Measurements from ENCODE around the gene PDE4D.
"Not testable (repeated sequence)": the region's sequence is repeated elsewhere in the genome, so short reads cannot be mapped to it uniquely, and the experiment has no call there.

Gene PDE4D

GRCh38 chr5:59597690-59598546 lies 295.6 kb downstream of the PDE4D start:
- H3K36me3 Mint-ChIP-seq, result peaks cover 1% of the 10 kb centered on the region
- no peaks in the 10 kb centered on the region for H3K27me3 Mint-ChIP-seq
- CTCF ChIA-PET, result no interaction called here
- no peak overlapping the region for H3K4me3 Mint-ChIP-seq
- DNase-seq, result no peak
- H3K4me1 Mint-ChIP-seq, result peaks cover 9% of the 10 kb centered on the region
- no peaks in the 10 kb centered on the region for H3K9me3 Mint-ChIP-seq
- no peak overlapping the region for H3K27ac Mint-ChIP-seq

GRCh38 chr5:59596586-59597350 lies 296.8 kb downstream of the PDE4D start:
- no peak overlapping the region for H3K4me3 Mint-ChIP-seq
- peaks cover 12% of the 10 kb centered on the region for H3K4me1 Mint-ChIP-seq
- no peak overlapping the region for H3K27ac Mint-ChIP-seq

GRCh38 chr5:59594118-59594517 lies 299.4 kb downstream of the PDE4D start:
- H3K36me3 Mint-ChIP-seq, H3K27ac Mint-ChIP-seq, H3K27me3 Mint-ChIP-seq, H3K4me3 Mint-ChIP-seq, DNase-seq, H3K9me3 Mint-ChIP-seq: not testable (repeated sequence)
- CTCF ChIA-PET, result interaction anchor here (1.4 kb wide), 1 partner anchor 406 kb away, joined by 3 read pairs; no protein-coding TSS in a partner anchor
- peaks cover 26% of the 10 kb centered on the region for H3K4me1 Mint-ChIP-seq

More at GRCh38 chr5:59596586-59597350, 296.8 kb downstream of the PDE4D start:
- Mint-ChIP-seq H3K27me3 (no peaks in the 10 kb centered on the region), H3K36me3 (peaks cover 1% of the 10 kb centered on the region), H3K9me3 (no peaks in the 10 kb centered on the region)
- DNase-seq, result no peak
- CTCF ChIA-PET, result no interaction called here

- CTCF ChIA-PET, result interaction anchor here (1.4 kb wide), 1 partner anchor 405 kb away, joined by 3 read pairs; no protein-coding TSS in a partner anchor
- Mint-ChIP-seq H3K36me3 (peaks cover 1% of the 10 kb centered on the region), H3K9me3 (no peaks in the 10 kb centered on the region), H3K4me1 (peaks cover 24% of the 10 kb centered on the region), H3K4me3 (no peak overlapping the region), H3K27ac (no peak overlapping the region), H3K27me3 (no peaks in the 10 kb centered on the region)
- DNase-seq, result no peak
These were observed 300.0 kb downstream of the PDE4D start for GRCh38 chr5:59593439-59594007.

- peaks cover 1% of the 10 kb centered on the region for H3K36me3 Mint-ChIP-seq
- H3K4me1 Mint-ChIP-seq, result peaks cover 17% of the 10 kb centered on the region
- no peak for DNase-seq
- peaks cover 8% of the 10 kb centered on the region for H3K27me3 Mint-ChIP-seq
- no peaks in the 10 kb centered on the region for H3K9me3 Mint-ChIP-seq
- H3K4me3 Mint-ChIP-seq, result no peak overlapping the region
- CTCF ChIA-PET, result no interaction called here
- H3K27ac Mint-ChIP-seq, result peak overlapping the region; percentile 54
These were observed 301.4 kb downstream of the PDE4D start for GRCh38 chr5:59592101-59592500.

GRCh38 chr5:59591162-59591561 lies 302.4 kb downstream of the PDE4D start:
- peaks cover 17% of the 10 kb centered on the region for H3K4me1 Mint-ChIP-seq
- H3K27me3 Mint-ChIP-seq, result peaks cover 13% of the 10 kb centered on the region
- H3K9me3 Mint-ChIP-seq, result no peaks in the 10 kb centered on the region
- CTCF ChIA-PET, result no interaction called here
- peaks cover 1% of the 10 kb centered on the region for H3K36me3 Mint-ChIP-seq
- H3K27ac Mint-ChIP-seq, result peak overlapping the region; percentile 68
- H3K4me3 Mint-ChIP-seq, result no peak overlapping the region
- DNase-seq, result no peak

- no peak for DNase-seq
- Mint-ChIP-seq H3K9me3 (no peaks in the 10 kb centered on the region), H3K27me3 (peaks cover 13% of the 10 kb centered on the region), H3K36me3 (peaks cover 1% of the 10 kb centered on the region), H3K4me1 (peaks cover 17% of the 10 kb centered on the region), H3K27ac (no peak overlapping the region), H3K4me3 (no peak overlapping the region)
- CTCF ChIA-PET, result no interaction called here
These were observed 304.6 kb downstream of the PDE4D start for GRCh38 chr5:59588922-59589321.

- no peak overlapping the region for H3K27ac Mint-ChIP-seq
- H3K4me1 Mint-ChIP-seq, result peaks cover 17% of the 10 kb centered on the region
- H3K4me3 Mint-ChIP-seq, result no peak overlapping the region
- peaks cover 13% of the 10 kb centered on the region for H3K27me3 Mint-ChIP-seq
- no peaks in the 10 kb centered on the region for H3K36me3 Mint-ChIP-seq
- CTCF ChIA-PET, result no interaction called here
- no peaks in the 10 kb centered on the region for H3K9me3 Mint-ChIP-seq
- DNase-seq, result no peak
These were observed 305.8 kb downstream of the PDE4D start for GRCh38 chr5:59587489-59588337.

GRCh38 chr5:59586841-59587240 lies 306.7 kb downstream of the PDE4D start:
- Mint-ChIP-seq H3K36me3 (no peaks in the 10 kb centered on the region), H3K4me3 (no peak overlapping the region), H3K4me1 (peaks cover 14% of the 10 kb centered on the region), H3K9me3 (no peaks in the 10 kb centered on the region), H3K27ac (no peak overlapping the region), H3K27me3 (peaks cover 13% of the 10 kb centered on the region)
- no peak for DNase-seq
- CTCF ChIA-PET, result no interaction called here

GRCh38 chr5:59584858-59585846 lies 308.4 kb downstream of the PDE4D start:
- Mint-ChIP-seq H3K4me1 (peaks cover 1% of the 10 kb centered on the region), H3K27ac (no peak overlapping the region)
- CTCF ChIA-PET, result interaction anchor here (1.2 kb wide), 1 partner anchor 48 kb away, joined by 3 read pairs; no protein-coding TSS in a partner anchor

GRCh38 chr5:59583810-59584562 lies 309.5 kb downstream of the PDE4D start:
- Mint-ChIP-seq H3K27me3 (peaks cover 13% of the 10 kb centered on the region), H3K27ac (no peak overlapping the region), H3K36me3 (no peaks in the 10 kb centered on the region), H3K4me3 (no peak overlapping the region), H3K4me1 (no peaks in the 10 kb centered on the region), H3K9me3 (no peaks in the 10 kb centered on the region)
- CTCF ChIA-PET, result interaction anchor here (1.2 kb wide), 1 partner anchor 49 kb away, joined by 3 read pairs; no protein-coding TSS in a partner anchor
- no peak for DNase-seq

More at GRCh38 chr5:59584858-59585846, 308.4 kb downstream of the PDE4D start:
- Mint-ChIP-seq H3K36me3 (no peaks in the 10 kb centered on the region), H3K4me3 (no peak overlapping the region), H3K27me3 (peaks cover 13% of the 10 kb centered on the region), H3K9me3 (no peaks in the 10 kb centered on the region)
- no peak for DNase-seq

- H3K9me3 Mint-ChIP-seq, result no peaks in the 10 kb centered on the region
- H3K4me1 Mint-ChIP-seq, result no peaks in the 10 kb centered on the region
- H3K36me3 Mint-ChIP-seq, result no peaks in the 10 kb centered on the region
- no peak for DNase-seq
- H3K27me3 Mint-ChIP-seq, result peaks cover 18% of the 10 kb centered on the region
- CTCF ChIA-PET, result no interaction called here
- H3K4me3 Mint-ChIP-seq, result no peak overlapping the region
- H3K27ac Mint-ChIP-seq, result no peak overlapping the region
These were observed 310.2 kb downstream of the PDE4D start for GRCh38 chr5:59583151-59583809.

Measured in activated naive CD4-positive, alpha-beta T cell treated with anti-CD3 and anti-CD28 coated beads, Interleukin-2, amount 10 ng/mL, durations not matched to agents 7 days and 5 days (primary cell).